Trophoblast cell (in vitro differentiated cells and primary cell): ENCODE measurements around the gene PLA2G15.

ENCODE experiments used
- DNase-seq, 2 donors: peaks; one replicate each; pipeline ENCODE4 v3.0.0-alpha.2; 2016
- H2AFZ ChIP-seq: 2 replicates; pipeline ENCODE4 v1.6.1; 2013; ENCODE audit warnings: low read length, moderate library complexity, mild to moderate bottlenecking; ENCODE audit not compliant: insufficient read depth, poor library complexity
- H2AK5ac ChIP-seq: 2 replicates; pipeline ENCODE4 v1.6.1; 2013; ENCODE audit warnings: mild to moderate bottlenecking, low read length
- H2BK120ac ChIP-seq: 2 replicates; pipeline ENCODE4 v1.6.1; 2013; ENCODE audit warnings: low read length, mild to moderate bottlenecking, moderate library complexity; ENCODE audit not compliant: insufficient read depth, poor library complexity
- H2BK12ac ChIP-seq: 2 replicates; pipeline ENCODE4 v1.6.1; 2013; ENCODE audit warnings: mild to moderate bottlenecking, low read length, moderate library complexity
- H2BK5ac ChIP-seq: 2 replicates; pipeline ENCODE4 v1.6.1; 2013; ENCODE audit warnings: low read length, low read depth, moderate library complexity, mild to moderate bottlenecking; ENCODE audit not compliant: poor library complexity
- H3K14ac ChIP-seq: 2 replicates; pipeline ENCODE4 v1.6.1; 2013; ENCODE audit warnings: mild to moderate bottlenecking, low read length
- H3K18ac ChIP-seq: 2 replicates; pipeline ENCODE4 v1.6.1; 2013; ENCODE audit warnings: mild to moderate bottlenecking, low read length
- H3K23ac ChIP-seq: 2 replicates; pipeline ENCODE4 v1.6.1; 2013; ENCODE audit warnings: low read length
- H3K27ac ChIP-seq: 2 replicates; pipeline ENCODE4 v1.5.1; 2013; ENCODE audit warnings: low read depth, mild to moderate bottlenecking, inconsistent platforms, low read length, moderate library complexity
- H3K27me3 ChIP-seq: 2 replicates; pipeline ENCODE4 v1.6.1; 2013; ENCODE audit warnings: inconsistent platforms, mild to moderate bottlenecking, low read length, moderate library complexity; ENCODE audit not compliant: insufficient read depth
- H3K36me3 ChIP-seq, 2 experiments: 1 replicate in 1 of 2; 2 replicates in 1 of 2; pipeline ENCODE4 v1.6.1; 2013; ENCODE audit warnings: low read length in 2 of 2, mild to moderate bottlenecking in 2 of 2, moderate library complexity in 1 of 2; ENCODE audit not compliant: insufficient read depth in 2 of 2, control insufficient read depth in 1 of 2
- H3K4ac ChIP-seq: 2 replicates; pipeline ENCODE4 v1.6.1; 2013; ENCODE audit warnings: low read depth, mild to moderate bottlenecking, low read length, moderate library complexity
- H3K4me1 ChIP-seq, 2 experiments: 1 replicate in 1 of 2; 2 replicates in 1 of 2; pipeline ENCODE4 v1.6.1; 2013; ENCODE audit warnings: low read length in 2 of 2, mild to moderate bottlenecking in 2 of 2, moderate library complexity in 1 of 2; ENCODE audit not compliant: insufficient read depth in 2 of 2, control insufficient read depth in 1 of 2
- H3K4me2 ChIP-seq: 2 replicates; pipeline ENCODE4 v1.6.1; 2013; ENCODE audit warnings: inconsistent platforms, mild to moderate bottlenecking, low read length, moderate library complexity
- H3K4me3 ChIP-seq: 2 replicates; pipeline ENCODE4 v1.5.1; 2013; ENCODE audit warnings: mild to moderate bottlenecking, low read depth, low read length, inconsistent platforms
- H3K79me1 ChIP-seq: one replicate; pipeline ENCODE4 v1.6.1; 2013; ENCODE audit warnings: low read length
- H3K79me2 ChIP-seq: 2 replicates; pipeline ENCODE4 v1.6.1; 2013; ENCODE audit warnings: low read length, mild to moderate bottlenecking; ENCODE audit not compliant: control insufficient read depth, insufficient read depth, poor library complexity
- H3K9ac ChIP-seq: 2 replicates; pipeline ENCODE4 v1.6.1; 2013; ENCODE audit warnings: mild to moderate bottlenecking, low read length
- H3K9me3 ChIP-seq: 2 replicates; pipeline ENCODE4 v1.6.1; 2013; ENCODE audit warnings: low read depth, mild to moderate bottlenecking, control low read depth, inconsistent platforms, low read length; ENCODE audit not compliant: insufficient read depth
- H4K12ac ChIP-seq: 2 replicates; pipeline ENCODE4 v1.6.1; 2013; ENCODE audit warnings: low read depth, mild to moderate bottlenecking, low read length, moderate library complexity
- H4K8ac ChIP-seq: 2 replicates; pipeline ENCODE4 v1.6.1; 2013; ENCODE audit warnings: low read depth, mild to moderate bottlenecking, low read length, moderate library complexity
- H4K91ac ChIP-seq: one replicate; pipeline ENCODE4 v1.6.1; 2013; ENCODE audit warnings: low read depth, mild to moderate bottlenecking, low read length, moderate library complexity
- WGBS: extraction: QIAGEN DNeasy Blood & Tissue Kit; methylation state at CpG from one replicate; pipeline ENCODE4 v1.1.7; 2013; ENCODE audit warnings: missing lambda C conversion rate; ENCODE audit not compliant: insufficient read length, insufficient coverage; ENCODE audit errors: extremely low coverage; 5-methylcytosine and 5-hydroxymethylcytosine counted together

Gene PLA2G15

DNA sequence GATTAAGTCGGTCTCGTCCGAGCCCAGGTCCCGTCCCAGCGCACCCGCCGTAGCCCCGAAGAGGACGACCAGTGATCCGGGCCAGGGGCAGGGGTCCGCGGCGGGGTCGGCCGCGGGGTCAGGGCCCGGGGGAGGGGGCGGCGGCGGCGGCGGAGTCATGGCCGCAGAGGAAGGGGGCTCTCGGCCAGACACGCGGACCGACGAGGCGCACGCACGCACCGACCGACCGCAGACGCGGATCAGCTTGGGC, 9.4 kb upstream of the PLA2G15 start, which contains the start of gene ESRP2:
TSS of gene ESRP2 (minus strand) at position 241 of the 250 bp plus-strand sequence. CDS start at position 159, 82 bp downstream.
- peak within 1 kb of the TSS; percentile 60 for H4K12ac ChIP-seq
- H3K4me1 ChIP-seq, result peaks cover 31 to 34% of the 10 kb centered on the region in 2 experiments
- peak within 1 kb of the TSS; percentile 98 for H3K4me2 ChIP-seq
- H3K9me3 ChIP-seq, result no peaks in the 10 kb centered on the region
- H3K27me3 ChIP-seq, result no peaks in the 10 kb centered on the region
- peak within 1 kb of the TSS; percentile 93 for H3K14ac ChIP-seq
- H4K8ac ChIP-seq, result peak within 1 kb of the TSS; percentile 76
- H3K79me2 ChIP-seq, result peaks cover 20% of the 10 kb centered on the region
- H3K79me1 ChIP-seq, result peaks cover 29% of the 10 kb centered on the region
- peak within 1 kb of the TSS; percentile 91 for H3K27ac ChIP-seq
- peak within 1 kb of the TSS; percentile 80 for H3K4me3 ChIP-seq
- H3K9ac ChIP-seq, result peak within 1 kb of the TSS; percentile 90
- DNase-seq, result no peak
- H2BK120ac ChIP-seq, result peak within 1 kb of the TSS; percentile 62
- WGBS, result no CpG with 5 or more reads among the region's 36 CpGs
- peak within 1 kb of the TSS; percentile 9 for H2BK12ac ChIP-seq
- peak within 1 kb of the TSS; percentile 52 for H4K91ac ChIP-seq
- H3K4ac ChIP-seq, result peak within 1 kb of the TSS; percentile 44
- no peak within 1 kb of the TSS for H3K23ac ChIP-seq
- H3K18ac ChIP-seq, result peak within 1 kb of the TSS; percentile 83
- H2AFZ ChIP-seq, result peak within 1 kb of the TSS; percentile 65
- peak within 1 kb of the TSS; percentile 73 for H2BK5ac ChIP-seq
- peaks cover 19 to 21% of the 10 kb centered on the region in 2 experiments for H3K36me3 ChIP-seq
- H2AK5ac ChIP-seq, result peak within 1 kb of the TSS; percentile 62

GRCh38 chr16:68236137-68236825, 8.9 kb upstream of the PLA2G15 start:
- Histone ChIP-seq H3K14ac (peak overlapping the region; percentile 93), H3K4ac (peak overlapping the region; percentile 44), H3K4me2 (peak overlapping the region; percentile 98), H3K79me2 (peaks cover 20% of the 10 kb centered on the region), H3K9ac (peak overlapping the region; percentile 90), H2AK5ac (peak overlapping the region; percentile 62), H3K27me3 (no peaks in the 10 kb centered on the region), H3K18ac (peak overlapping the region; percentile 83), H4K91ac (peak overlapping the region; percentile 52), H2AFZ (peak overlapping the region; percentile 65), H2BK12ac (peak overlapping the region; percentile 9), H2BK120ac (peak overlapping the region; percentile 62), H3K4me3 (peak overlapping the region; percentile 80), H3K27ac (peak overlapping the region; percentile 91), H3K23ac (no peak overlapping the region), H3K79me1 (peaks cover 29% of the 10 kb centered on the region), H3K36me3 (peaks cover 15 to 16% of the 10 kb centered on the region in 2 experiments), H4K12ac (peak overlapping the region; percentile 60), H2BK5ac (peak overlapping the region; percentile 73), H4K8ac (peak overlapping the region; percentile 76), H3K9me3 (no peaks in the 10 kb centered on the region), H3K4me1 (peaks cover 31 to 34% of the 10 kb centered on the region in 2 experiments)
- WGBS, result no CpG with 5 or more reads among the region's 45 CpGs
- peak; percentile 69 to 72 for DNase-seq

DNA sequence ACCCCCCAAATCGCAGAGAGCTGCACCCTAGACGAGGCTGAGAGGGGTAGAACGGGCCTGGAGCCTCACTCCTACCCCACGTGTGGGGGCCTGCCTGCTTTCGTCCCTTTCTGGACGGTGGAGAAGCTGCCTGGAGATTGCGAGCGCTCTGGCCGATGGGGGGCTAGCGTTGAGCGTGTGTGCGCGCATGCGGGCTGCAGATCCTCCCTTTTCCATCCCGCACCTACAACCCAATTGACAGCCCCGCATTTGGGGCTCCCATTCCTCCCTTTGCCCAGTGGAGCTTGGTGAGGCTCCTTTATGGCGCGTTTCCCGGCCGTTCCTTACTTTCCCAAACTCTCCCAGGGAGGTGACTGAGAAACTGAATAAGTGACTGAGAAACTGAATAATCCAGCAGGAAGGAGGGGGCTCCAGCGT, 8.3 kb upstream of the PLA2G15 start:
- peak overlapping the region; percentile 0 for H2BK12ac ChIP-seq
- H2AFZ ChIP-seq, result peak overlapping the region; percentile 65
- H3K14ac ChIP-seq, result peak overlapping the region; percentile 93
- H2BK120ac ChIP-seq, result peak overlapping the region; percentile 62
- peak overlapping the region; percentile 83 for H3K18ac ChIP-seq
- no peaks in the 10 kb centered on the region for H3K27me3 ChIP-seq
- H3K79me1 ChIP-seq, result peaks cover 29% of the 10 kb centered on the region
- H2BK5ac ChIP-seq, result peak overlapping the region; percentile 73
- H4K8ac ChIP-seq, result peak overlapping the region; percentile 76
- peak overlapping the region; percentile 80 for H3K4me3 ChIP-seq
- peak overlapping the region; percentile 91 for H3K27ac ChIP-seq
- peak overlapping the region; percentile 90 for H3K9ac ChIP-seq
- peaks cover 31 to 34% of the 10 kb centered on the region in 2 experiments for H3K4me1 ChIP-seq
- H3K4ac ChIP-seq, result peak overlapping the region; percentile 44
- H2AK5ac ChIP-seq, result peak overlapping the region; percentile 62
- H3K79me2 ChIP-seq, result peaks cover 20% of the 10 kb centered on the region
- DNase-seq, result no peak
- H3K4me2 ChIP-seq, result peak overlapping the region; percentile 98
- no peaks in the 10 kb centered on the region for H3K9me3 ChIP-seq
- no CpG with 5 or more reads among the region's 21 CpGs for WGBS
- H3K23ac ChIP-seq, result no peak overlapping the region
- H4K12ac ChIP-seq, result peak overlapping the region; percentile 60
- H4K91ac ChIP-seq, result peak overlapping the region; percentile 52
- peaks cover 9 to 11% of the 10 kb centered on the region in 2 experiments for H3K36me3 ChIP-seq

DNA sequence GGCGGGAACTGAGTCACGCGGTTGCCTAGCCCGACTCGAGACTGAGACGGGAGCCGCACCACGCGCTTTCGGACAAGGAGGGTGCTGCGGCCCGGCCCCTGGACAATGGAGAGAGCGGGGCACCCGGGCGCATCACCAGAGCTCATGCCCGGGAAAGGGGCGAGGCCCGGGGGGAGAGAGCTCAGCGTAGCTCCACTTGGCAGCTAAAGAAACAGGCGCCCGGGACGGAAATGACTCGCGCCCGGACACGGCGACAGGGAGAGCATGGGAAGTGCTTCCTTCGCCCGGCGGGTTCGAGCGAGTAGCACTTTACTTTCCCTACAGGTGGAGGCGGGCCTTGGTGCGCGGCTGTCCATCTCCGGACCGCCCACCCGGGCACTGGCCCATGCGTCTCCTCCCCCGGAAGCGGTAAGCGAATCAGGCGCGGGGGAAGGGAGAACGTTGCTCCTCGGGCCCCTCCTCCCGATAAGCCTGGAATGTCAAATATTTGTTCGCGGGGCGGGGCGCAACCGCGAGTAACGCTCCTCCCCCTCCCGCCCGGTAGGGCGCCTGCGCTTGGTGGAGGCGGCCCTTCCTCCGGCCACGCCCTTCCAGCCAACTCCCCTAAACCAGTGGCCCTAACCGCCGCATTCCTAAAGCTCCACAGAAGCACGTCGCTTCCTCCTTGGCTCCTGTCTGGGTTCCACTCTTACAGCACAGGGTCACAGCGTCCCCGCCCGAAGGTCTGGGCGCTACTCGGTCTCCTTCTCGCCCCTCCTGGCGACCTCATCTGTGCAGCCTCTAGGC, 7.7 kb upstream of the PLA2G15 start:
- Histone ChIP-seq H3K36me3 (peaks cover 3 to 5% of the 10 kb centered on the region in 2 experiments), H3K18ac (peak overlapping the region; percentile 99), H2AK5ac (peak overlapping the region; percentile 94), H3K9ac (peak overlapping the region; percentile 35), H3K4me1 (peaks cover 31 to 34% of the 10 kb centered on the region in 2 experiments), H3K27ac (peak overlapping the region; percentile 91), H3K27me3 (no peaks in the 10 kb centered on the region), H2BK12ac (peak overlapping the region; percentile 0), H3K9me3 (no peaks in the 10 kb centered on the region), H3K4me2 (peak overlapping the region; percentile 98), H4K8ac (peak overlapping the region; percentile 98), H4K91ac (peak overlapping the region; percentile 98), H4K12ac (peak overlapping the region; percentile 60), H2BK120ac (peak overlapping the region; percentile 66), H3K4me3 (peak overlapping the region; percentile 80), H3K79me2 (peaks cover 20% of the 10 kb centered on the region), H2BK5ac (peak overlapping the region; percentile 93), H2AFZ (peak overlapping the region; percentile 89), H3K79me1 (peaks cover 29% of the 10 kb centered on the region), H3K4ac (peak overlapping the region; percentile 94), H3K14ac (peak overlapping the region; percentile 98), H3K23ac (no peak overlapping the region)
- DNase-seq, result peak; percentile 96 to 99
- WGBS, result no CpG with 5 or more reads among the region's 72 CpGs
